IMR-90 (cell line): ENCODE results near the gene EXOC4. TPM values are rescaled to one million over a fixed set of nuclear protein-coding genes. Genes with fewer than 3 reads are reported as not detected.

Experiments used
- ATAC-seq: fragments of 200-7000 bp; cut with Tn5 transposase; 2 replicates; pipeline ENCODE4 v1.9.1; 2020; ENCODE audit warnings: low read depth, mild to moderate bottlenecking, moderate library complexity
- BruUV-seq: library from RNA; stranded (reverse); fragments of 400-500 nt; replicated peaks from 2 replicates; lab custom pipeline; 2021; lab: Mats Ljungman, UMichigan
- CTCF ChIA-PET: fragments of 300-600 bp; formaldehyde crosslinking; extraction: SDS; loops from one replicate; lab custom pipeline; 2021; ENCODE audit warnings: antibody characterized with exemption; lab: Yijun Ruan, JAX
- POLR2A ChIA-PET: fragments of 300-600 bp; sonication (Branson Sonifier 250); formaldehyde crosslinking; loops from one replicate; lab custom pipeline; 2022; ENCODE audit warnings: antibody characterized with exemption; ENCODE audit not compliant: unreplicated experiment; lab: Charles Lee
- DNase-seq: peaks from one replicate; pipeline ENCODE4 v3.0.0; 2013
- H2AFZ ChIP-seq: replicated peaks from 2 replicates; pipeline ENCODE3; 2013; ENCODE audit warnings: low read length, mild to moderate bottlenecking; ENCODE audit not compliant: poor library complexity
- H2AK5ac ChIP-seq: 2 replicates; pipeline ENCODE4 v1.6.1; 2013; ENCODE audit warnings: low read depth, low read length, inconsistent platforms
- H2AK9ac ChIP-seq: replicated peaks from 2 replicates; pipeline ENCODE3; 2013; ENCODE audit warnings: mild to moderate bottlenecking, low read depth, low read length, moderate library complexity; ENCODE audit not compliant: poor library complexity
- H2BK120ac ChIP-seq: 2 replicates; pipeline ENCODE4 v1.6.1; 2013; ENCODE audit warnings: low read depth, low read length, inconsistent platforms
- H2BK15ac ChIP-seq: 3 replicates; pipeline ENCODE4 v1.6.1; 2013; ENCODE audit warnings: low read depth, low read length, inconsistent platforms
- H2BK20ac ChIP-seq: 2 replicates; pipeline ENCODE4 v1.6.1; 2013; ENCODE audit warnings: low read depth, mild to moderate bottlenecking, inconsistent platforms, low read length, moderate library complexity
- H2BK5ac ChIP-seq: 2 replicates; pipeline ENCODE4 v1.6.1; 2013; ENCODE audit warnings: mild to moderate bottlenecking, low read depth, low read length, inconsistent platforms; ENCODE audit not compliant: poor library complexity, severe bottlenecking
- H3K14ac ChIP-seq: replicated peaks from 2 replicates; pipeline ENCODE4 v1.6.1; 2013; ENCODE audit warnings: low read depth, low read length, inconsistent platforms
- H3K18ac ChIP-seq: 2 replicates; pipeline ENCODE4 v1.6.1; 2013; ENCODE audit warnings: low read depth, low read length, control low read depth
- H3K23ac ChIP-seq: 2 replicates; pipeline ENCODE4 v1.6.1; 2013; ENCODE audit warnings: low read depth, low read length, inconsistent platforms
- H3K27ac ChIP-seq: 2 replicates; pipeline ENCODE4 v1.5.1; 2013; ENCODE audit warnings: mild to moderate bottlenecking, control low read depth, low read length; ENCODE audit not compliant: insufficient read depth
- H3K27me3 ChIP-seq: 2 replicates; pipeline ENCODE4 v1.6.1; 2013; ENCODE audit warnings: low read length; ENCODE audit not compliant: control insufficient read depth, insufficient read depth
- H3K36me3 ChIP-seq: 2 replicates; pipeline ENCODE4 v1.6.1; 2013; ENCODE audit warnings: low read length, mixed read lengths; ENCODE audit not compliant: control insufficient read depth, insufficient read depth
- H3K4ac ChIP-seq: 2 replicates; pipeline ENCODE4 v1.6.1; 2013; ENCODE audit warnings: low read depth, low read length, inconsistent platforms
- H3K4me1 ChIP-seq: 2 replicates; pipeline ENCODE4 v1.6.1; 2013; ENCODE audit warnings: low read length, mixed read lengths; ENCODE audit not compliant: control insufficient read depth, insufficient read depth
- H3K4me2 ChIP-seq: 2 replicates; pipeline ENCODE4 v1.6.1; 2013; ENCODE audit warnings: low read depth, mild to moderate bottlenecking, control low read depth, low read length, moderate library complexity
- H3K4me3 ChIP-seq: 2 replicates; pipeline ENCODE4 v1.5.1; 2013; ENCODE audit warnings: low read depth, mild to moderate bottlenecking, control low read depth, low read length, moderate library complexity; ENCODE audit not compliant: insufficient read depth
- H3K56ac ChIP-seq: 2 replicates; pipeline ENCODE4 v1.6.1; 2013; ENCODE audit warnings: low read length, inconsistent platforms; ENCODE audit not compliant: insufficient read depth; ENCODE audit errors: extremely low read depth
- H3K79me1 ChIP-seq, 2 experiments: 2 replicates each; pipeline ENCODE4 v1.6.1; 2013; ENCODE audit warnings: low read length in 2 of 2, inconsistent platforms in 1 of 2, low read depth in 1 of 2
- H3K9ac ChIP-seq: 2 replicates; pipeline ENCODE4 v1.6.1; 2013; ENCODE audit warnings: low read depth, low read length, control low read depth
- H3K9me1 ChIP-seq: 2 replicates; pipeline ENCODE4 v1.6.1; 2013; ENCODE audit warnings: low read length, inconsistent platforms; ENCODE audit not compliant: insufficient read depth
- H3K9me3 ChIP-seq: 2 replicates; pipeline ENCODE4 v1.6.1; 2013; ENCODE audit warnings: low read length; ENCODE audit not compliant: control insufficient read depth, insufficient read depth
- H4K20me1 ChIP-seq: 2 replicates; pipeline ENCODE4 v1.6.1; 2013; ENCODE audit warnings: low read length, inconsistent platforms; ENCODE audit not compliant: insufficient read depth
- H4K5ac ChIP-seq: 2 replicates; pipeline ENCODE4 v1.6.1; 2013; ENCODE audit warnings: mild to moderate bottlenecking, low read depth, low read length, control low read depth
- H4K8ac ChIP-seq, 2 experiments: 2 replicates each; pipeline ENCODE4 v1.6.1; 2013; ENCODE audit warnings: low read depth in 2 of 2, low read length in 2 of 2, control low read depth in 1 of 2, inconsistent platforms in 1 of 2
- H4K91ac ChIP-seq: 2 replicates; pipeline ENCODE4 v1.6.1; 2013; ENCODE audit warnings: low read depth, low read length, inconsistent platforms; ENCODE audit not compliant: insufficient read depth
- BHLHE40 ChIP-seq: fragments of 150-350 bp; IDR thresholded peaks from 2 replicates; pipeline ENCODE4 v1.6.1; 2016; ENCODE audit warnings: mild to moderate bottlenecking, low read depth, low read length
- CEBPB ChIP-seq: IDR thresholded peaks from 2 replicates; pipeline ENCODE4 v1.6.1; 2012; ENCODE audit warnings: low read depth, low read length, improper control_type of control experiment
- CHD1 ChIP-seq: IDR thresholded peaks from 2 replicates; pipeline ENCODE4 v1.6.1; 2012; ENCODE audit warnings: low read depth, low read length, improper control_type of control experiment
- CTCF ChIP-seq: conservative IDR thresholded peaks from 2 replicates; pipeline ENCODE4 v1.5.1; 2012; ENCODE audit warnings: mild to moderate bottlenecking, low read depth, low read length, improper control_type of control experiment
- ELK1 ChIP-seq: fragments of 150-350 bp; IDR thresholded peaks from 2 replicates; pipeline ENCODE4 v1.6.1; 2016; ENCODE audit warnings: low read depth, mild to moderate bottlenecking, low read length, moderate library complexity, borderline replicate concordance
- FOS ChIP-seq: fragments of 150-350 bp; IDR thresholded peaks from 2 replicates; pipeline ENCODE4 v1.6.1; 2016; ENCODE audit warnings: low read depth, low read length
- MAFK ChIP-seq: IDR thresholded peaks from 2 replicates; pipeline ENCODE4 v1.6.1; 2012; ENCODE audit warnings: low read depth, low read length, improper control_type of control experiment
- MAZ ChIP-seq: IDR thresholded peaks from 2 replicates; pipeline ENCODE4 v1.6.1; 2012; ENCODE audit warnings: low read depth, mild to moderate bottlenecking, low read length, improper control_type of control experiment, moderate library complexity, borderline replicate concordance
- MXI1 ChIP-seq: IDR thresholded peaks from 2 replicates; pipeline ENCODE4 v1.6.1; 2012; ENCODE audit warnings: low read depth, mild to moderate bottlenecking, low read length, moderate library complexity, borderline replicate concordance
- NFE2L2 ChIP-seq: fragments of 150-350 bp; IDR thresholded peaks from 2 replicates; pipeline ENCODE4 v1.6.1; 2016; ENCODE audit warnings: low read depth, mild to moderate bottlenecking, low read length
- POLR2A ChIP-seq: IDR thresholded peaks from 2 replicates; pipeline ENCODE4 v1.6.1; 2012; ENCODE audit warnings: mild to moderate bottlenecking, low read depth, low read length
- RAD21 ChIP-seq: IDR thresholded peaks from 2 replicates; pipeline ENCODE4 v1.6.1; 2012; ENCODE audit warnings: low read length, improper control_type of control experiment
- RCOR1 ChIP-seq: IDR thresholded peaks from 2 replicates; pipeline ENCODE4 v1.6.1; 2012; ENCODE audit warnings: mild to moderate bottlenecking, low read length, improper control_type of control experiment; ENCODE audit not compliant: insufficient replicate concordance
- RFX5 ChIP-seq: IDR thresholded peaks from 2 replicates; pipeline ENCODE4 v1.8.0; 2012; ENCODE audit warnings: low read depth, mild to moderate bottlenecking, low read length, moderate library complexity
- SMC3 ChIP-seq: fragments of 150-350 bp; IDR thresholded peaks from 2 replicates; pipeline ENCODE4 v1.6.1; 2016; ENCODE audit warnings: low read depth, mild to moderate bottlenecking, antibody characterized with exemption, low read length, moderate library complexity
- USF2 ChIP-seq: fragments of 150-350 bp; IDR thresholded peaks from 2 replicates; pipeline ENCODE4 v1.6.1; 2017; ENCODE audit warnings: mild to moderate bottlenecking, antibody characterized with exemption, low read length, low read depth
- WGBS, 2 experiments: methylation state at CpG; one replicate each; pipeline versions ENCODE4 v1.1.5 to v1.1.7; 2013; ENCODE audit warnings: missing lambda C conversion rate in 2 of 2; ENCODE audit not compliant: insufficient read length in 1 of 2; ENCODE audit errors: extremely low coverage in 2 of 2; 5-methylcytosine and 5-hydroxymethylcytosine counted together
- dilution Hi-C: fragments of 300-500 bp; cut with HindIII; formaldehyde crosslinking; loops from one replicate; pipeline ENCODE4 v1.14.3; 2018; ENCODE audit warnings: low sequenced_read_pairs; ENCODE audit not compliant: unreplicated experiment
- in situ Hi-C: fragments of 300-500 bp; cut with MboI; formaldehyde crosslinking; loops from 3 replicates; pipeline ENCODE4 v1.14.3; 2019; ENCODE audit warnings: low sequenced_read_pairs, inconsistent platforms, mixed read lengths
- intact Hi-C: fragments of 100-400 bp; cut with micrococcal nuclease; formaldehyde crosslinking; loops from 2 replicates; pipeline ENCODE4 v1.10.0; 2022
- polyA plus RNA-seq, 3 experiments: library from polyadenylated mRNA; depleted of rRNA; stranded (reverse); fragments of >200 nt; gene quantifications; 2 replicates each; pipeline ENCODE4 v1.2.3, GENCODE V29; 2012; ENCODE audit warnings: low replicate concordance in 1 of 3
- total RNA-seq: library from RNA; depleted of rRNA; stranded (reverse); fragments of >200 nt; gene quantifications from 2 replicates; pipeline ENCODE4 v1.2.3, GENCODE V29; 2012

Gene EXOC4
- total and polyA plus RNA-seq, 2 of the 4 experiments (the other 2 are of a cell fraction), result 25.4 to 94.6 TPM

GRCh38 chr7:133861876-133862275 is 609.0 kb downstream of the EXOC4 start:
- in situ Hi-C loops (no loop called here), intact Hi-C loops (no loop called here), dilution Hi-C loops (no loop called here)
- no peak overlapping the region for H3K14ac ChIP-seq
- no peak overlapping the region for H2AFZ ChIP-seq
- no peak overlapping the region for H3K27ac ChIP-seq
- no peaks in the 10 kb centered on the region for H4K20me1 ChIP-seq
- H3K56ac ChIP-seq, result no peak overlapping the region
- TF ChIP-seq MAFK (no peak), FOS (no peak), RAD21 (no peak), MXI1 (no peak), RFX5 (no peak), RCOR1 (no peak), CTCF (no peak), POLR2A (no peak), USF2 (no peak), BHLHE40 (no peak), CEBPB (no peak), NFE2L2 (no peak), ELK1 (no peak), SMC3 (no peak), MAZ (no peak), CHD1 (no peak)
- H2BK20ac ChIP-seq, result no peak overlapping the region
- no peak overlapping the region for H2BK15ac ChIP-seq
- no peak overlapping the region for H3K4me2 ChIP-seq
- peaks cover 3% of the 10 kb centered on the region; the same call in 1 of the 2 replicates for H3K9me1 ChIP-seq
- ChIA-PET CTCF (no interaction called here), POLR2A (interaction anchor here (0.6 kb wide), 1 partner anchor 279 kb away, joined by 3 read pairs; no protein-coding TSS in a partner anchor)
- no peaks in the 10 kb centered on the region; the same call in 1 of the 2 replicates for H3K4me1 ChIP-seq
- no peak overlapping the region for H4K5ac ChIP-seq
- H2BK120ac ChIP-seq, result no peak overlapping the region
- H3K9ac ChIP-seq, result no peak overlapping the region
- no peaks in the 10 kb centered on the region; a peak in 1 of 4 replicates for H3K79me1 ChIP-seq
- H2AK5ac ChIP-seq, result no peak overlapping the region
- no peaks in the 10 kb centered on the region for H3K9me3 ChIP-seq
- H3K4me3 ChIP-seq, result no peak overlapping the region
- H4K91ac ChIP-seq, result no peak overlapping the region
- BruUV-seq, result no TSS peak
- H2BK5ac ChIP-seq, result no peak overlapping the region
- no peaks in the 10 kb centered on the region for H3K27me3 ChIP-seq
- no peak overlapping the region for H3K4ac ChIP-seq
- ATAC-seq, result no peak
- H4K8ac ChIP-seq, result no peak overlapping the region
- no peak for DNase-seq
- H3K23ac ChIP-seq, result no peak overlapping the region
- H3K18ac ChIP-seq, result no peak overlapping the region
- no peaks in the 10 kb centered on the region for H3K36me3 ChIP-seq
- H2AK9ac ChIP-seq, result no peak overlapping the region
- no CpG with 5 or more reads among the region's 4 CpGs for WGBS, 2 experiments
